HG03060 (cell line): ENCODE results near the gene STK25.
"Not testable (repeated sequence)": the region's sequence is repeated elsewhere in the genome, so short reads cannot be mapped to it uniquely, and the experiment has no call there.

Experiments used
- ATAC-seq: cut with Tn5 transposase; IDR thresholded peaks from one replicate; pipeline ENCODE4 v1.9.1; 2021; ENCODE audit warnings: low read depth, moderate number of reproducible peaks; ENCODE audit not compliant: unreplicated experiment

Gene STK25

GRCh38 chr2:241511091-241511741 lies 2.8 kb upstream of the STK25 start:
- no peak for ATAC-seq

GRCh38 chr2:241509155-241509784 lies 886 bp upstream of the STK25 start:
- no peak for ATAC-seq

- ATAC-seq: no peak
These were observed 749 bp downstream of the STK25 start for GRCh38 chr2:241507430-241508239.

- no peak for ATAC-seq
These were observed 1.5 kb downstream of the STK25 start for GRCh38 chr2:241506793-241507429.

- ATAC-seq: not testable (repeated sequence)
These were observed 2.1 kb downstream of the STK25 start for GRCh38 chr2:241506317-241506716.

- no peak for ATAC-seq
These were observed 2.6 kb downstream of the STK25 start for GRCh38 chr2:241505781-241506201.

- ATAC-seq: no peak
These were observed 3.2 kb downstream of the STK25 start for GRCh38 chr2:241505086-241505780.

GRCh38 chr2:241503776-241504392 lies 4.5 kb downstream of the STK25 start:
- no peak for ATAC-seq

- ATAC-seq: no peak
These were observed 6.1 kb downstream of the STK25 start for GRCh38 chr2:241502281-241502680.

GRCh38 chr2:241501551-241501950 lies 6.8 kb downstream of the STK25 start:
- no peak for ATAC-seq

GRCh38 chr2:241501099-241501541 lies 7.3 kb downstream of the STK25 start:
- no peak for ATAC-seq

- no peak for ATAC-seq
These were observed 7.9 kb downstream of the STK25 start for GRCh38 chr2:241500431-241500975.

GRCh38 chr2:241500016-241500415 lies 8.4 kb downstream of the STK25 start:
- ATAC-seq: no peak

- no peak for ATAC-seq
These were observed 9.0 kb downstream of the STK25 start for GRCh38 chr2:241499146-241499965.

- ATAC-seq: no peak
These were observed 10.0 kb downstream of the STK25 start for GRCh38 chr2:241498115-241499070.

- ATAC-seq: no peak
These were observed 11.2 kb downstream of the STK25 start for GRCh38 chr2:241496904-241497877.
